GM10266 (cell line): Measurements from ENCODE around the gene FCAMR.

ENCODE experiments used
- DNase-seq: peaks from one replicate; pipeline ENCODE4 v3.0.0; 2012; ENCODE audit errors: extremely low spot score
- TF ChIP-seq, protein P1 (sequence below): IDR thresholded peaks from 2 replicates; pipeline ENCODE4 v1.5.1; 2012; ENCODE audit warnings: mild to moderate bottlenecking, low read depth; ENCODE audit not compliant: control insufficient read depth, insufficient read depth; ENCODE audit errors: missing control alignments

Gene FCAMR, protein sequence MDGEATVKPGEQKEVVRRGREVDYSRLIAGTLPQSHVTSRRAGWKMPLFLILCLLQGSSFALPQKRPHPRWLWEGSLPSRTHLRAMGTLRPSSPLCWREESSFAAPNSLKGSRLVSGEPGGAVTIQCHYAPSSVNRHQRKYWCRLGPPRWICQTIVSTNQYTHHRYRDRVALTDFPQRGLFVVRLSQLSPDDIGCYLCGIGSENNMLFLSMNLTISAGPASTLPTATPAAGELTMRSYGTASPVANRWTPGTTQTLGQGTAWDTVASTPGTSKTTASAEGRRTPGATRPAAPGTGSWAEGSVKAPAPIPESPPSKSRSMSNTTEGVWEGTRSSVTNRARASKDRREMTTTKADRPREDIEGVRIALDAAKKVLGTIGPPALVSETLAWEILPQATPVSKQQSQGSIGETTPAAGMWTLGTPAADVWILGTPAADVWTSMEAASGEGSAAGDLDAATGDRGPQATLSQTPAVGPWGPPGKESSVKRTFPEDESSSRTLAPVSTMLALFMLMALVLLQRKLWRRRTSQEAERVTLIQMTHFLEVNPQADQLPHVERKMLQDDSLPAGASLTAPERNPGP

DNA sequence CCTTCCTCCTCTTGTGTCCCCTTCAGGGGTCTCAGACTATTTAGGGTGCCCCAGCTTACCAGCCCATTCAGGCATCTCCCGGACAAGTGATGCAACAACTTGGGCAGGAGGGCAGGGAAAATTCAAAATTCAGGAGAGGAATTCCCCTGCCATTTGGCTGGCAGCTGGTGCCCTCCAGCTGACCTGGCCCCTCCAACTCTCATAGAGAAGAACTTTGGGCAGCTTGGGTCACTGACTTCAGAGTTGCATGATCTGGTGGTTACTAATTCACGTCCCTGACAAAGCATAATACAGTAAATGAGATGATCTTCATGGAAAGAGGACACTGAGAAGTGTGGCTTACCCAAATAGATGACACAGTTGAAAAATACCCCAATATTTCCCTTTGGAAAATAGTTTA, at the start of gene FCAMR:
TSS of gene FCAMR (minus strand) at position 15 of the 400 bp plus-strand sequence. CDS start 335 bp downstream, outside the sequence.
- no peak for DNase-seq
- TF ChIP-seq, protein P1, sequence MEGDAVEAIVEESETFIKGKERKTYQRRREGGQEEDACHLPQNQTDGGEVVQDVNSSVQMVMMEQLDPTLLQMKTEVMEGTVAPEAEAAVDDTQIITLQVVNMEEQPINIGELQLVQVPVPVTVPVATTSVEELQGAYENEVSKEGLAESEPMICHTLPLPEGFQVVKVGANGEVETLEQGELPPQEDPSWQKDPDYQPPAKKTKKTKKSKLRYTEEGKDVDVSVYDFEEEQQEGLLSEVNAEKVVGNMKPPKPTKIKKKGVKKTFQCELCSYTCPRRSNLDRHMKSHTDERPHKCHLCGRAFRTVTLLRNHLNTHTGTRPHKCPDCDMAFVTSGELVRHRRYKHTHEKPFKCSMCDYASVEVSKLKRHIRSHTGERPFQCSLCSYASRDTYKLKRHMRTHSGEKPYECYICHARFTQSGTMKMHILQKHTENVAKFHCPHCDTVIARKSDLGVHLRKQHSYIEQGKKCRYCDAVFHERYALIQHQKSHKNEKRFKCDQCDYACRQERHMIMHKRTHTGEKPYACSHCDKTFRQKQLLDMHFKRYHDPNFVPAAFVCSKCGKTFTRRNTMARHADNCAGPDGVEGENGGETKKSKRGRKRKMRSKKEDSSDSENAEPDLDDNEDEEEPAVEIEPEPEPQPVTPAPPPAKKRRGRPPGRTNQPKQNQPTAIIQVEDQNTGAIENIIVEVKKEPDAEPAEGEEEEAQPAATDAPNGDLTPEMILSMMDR, result no peak

DNA sequence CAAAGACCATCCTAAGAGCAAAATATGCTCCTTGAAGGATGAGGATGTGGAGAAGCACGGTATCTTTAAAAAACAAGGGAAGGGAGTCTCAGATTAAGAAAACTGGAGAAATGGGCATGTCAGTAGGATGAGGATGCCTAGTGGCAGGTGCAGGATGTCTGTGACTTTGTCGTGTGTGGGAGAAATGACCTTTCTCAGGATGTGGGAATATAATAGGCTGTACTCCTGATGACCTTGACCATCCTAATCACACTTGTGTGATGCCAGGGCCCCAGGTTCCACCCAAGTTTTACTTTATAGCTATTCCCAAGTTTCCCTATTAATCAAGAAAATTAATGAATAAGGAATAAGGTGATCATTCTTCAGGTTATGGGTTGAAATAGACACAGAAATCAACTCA, 49.4 kb upstream of the FCAMR start:
- TF ChIP-seq, protein P1, result no peak
- no peak for DNase-seq

DNA sequence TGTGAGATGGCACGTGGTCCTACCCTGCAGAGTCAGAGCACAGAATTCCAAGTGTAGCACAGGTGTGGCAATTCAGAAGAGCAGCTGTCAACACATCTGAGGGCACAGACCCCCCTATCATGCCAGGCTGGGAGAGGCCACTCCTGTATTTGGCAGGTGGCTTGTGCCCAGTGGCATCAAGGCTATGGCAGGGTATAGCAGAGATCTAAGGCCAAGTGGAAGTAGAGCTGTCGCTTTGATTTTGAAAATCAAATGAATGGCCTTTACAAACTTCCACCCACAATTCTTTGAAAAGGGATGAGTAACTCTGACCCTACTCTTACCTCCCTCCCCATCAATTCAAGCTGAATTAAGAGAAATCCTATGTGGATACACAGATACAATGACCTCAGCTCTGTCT, 48.9 kb upstream of the FCAMR start:
- no peak for DNase-seq
- TF ChIP-seq, protein P1, result no peak

DNA sequence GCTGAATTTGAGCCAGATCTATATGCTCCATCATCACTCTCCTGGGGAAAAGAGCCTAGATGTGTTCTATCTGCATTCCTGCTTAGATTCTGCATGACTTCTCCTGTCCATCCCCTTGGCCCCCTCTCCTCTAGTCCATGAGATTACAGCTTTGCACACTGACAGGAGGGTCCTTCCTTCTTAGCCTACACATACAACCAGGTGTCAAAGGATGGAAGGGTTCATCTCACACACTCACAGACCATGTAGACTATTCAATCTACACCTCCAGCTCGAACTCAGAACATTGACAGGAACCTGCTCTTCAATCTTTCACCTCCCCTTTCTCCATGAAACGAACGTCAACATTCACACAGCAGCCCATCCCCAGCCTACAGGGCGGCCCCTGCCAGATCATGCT, 48.4 kb upstream of the FCAMR start:
- no peak for DNase-seq
- TF ChIP-seq, protein P1, result no peak

DNA sequence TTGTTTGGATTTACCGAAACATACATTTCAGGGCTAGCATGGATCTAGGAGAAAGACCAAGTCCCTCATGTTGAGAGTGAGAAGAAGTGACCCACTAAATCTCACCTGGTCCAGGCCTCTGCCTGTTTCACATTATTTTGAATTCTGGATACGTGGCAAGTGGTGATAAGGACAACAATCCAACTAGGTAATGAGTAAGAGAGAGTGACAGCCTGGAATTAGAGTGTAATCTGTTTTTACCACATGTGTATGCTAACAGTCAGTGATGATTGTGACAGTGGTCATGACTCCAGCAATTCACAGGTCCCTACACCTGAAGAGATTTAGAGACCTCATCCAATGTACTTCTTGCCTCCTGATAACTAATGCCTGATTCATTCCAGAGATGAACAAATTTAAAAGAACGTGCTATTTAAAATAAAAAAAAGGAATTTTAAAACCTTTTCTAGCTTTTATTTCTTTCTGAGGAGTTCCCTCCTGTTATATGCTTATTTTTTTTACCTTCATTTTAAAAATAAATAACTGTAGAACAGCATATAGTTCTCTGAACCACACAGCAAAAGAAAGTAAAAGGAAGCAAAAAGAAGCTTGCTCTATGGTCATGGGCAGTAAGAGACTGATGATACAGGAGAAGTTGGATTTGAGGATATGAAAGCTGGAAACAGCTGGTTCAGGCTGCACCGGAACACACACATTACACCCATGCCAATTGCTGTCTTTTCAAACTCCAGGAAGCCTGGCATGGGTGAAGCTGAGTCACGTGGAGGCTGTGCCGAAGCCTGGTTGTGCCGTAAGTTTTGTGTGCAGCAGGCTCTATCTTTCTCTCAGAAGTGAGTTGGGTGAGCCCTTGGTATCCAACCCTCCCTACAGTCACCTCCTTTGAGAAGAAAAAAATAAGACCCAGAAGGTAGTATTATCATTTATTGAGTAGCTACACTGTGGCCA, 47.6 kb upstream of the FCAMR start:
- DNase-seq, result no peak
- TF ChIP-seq, protein P1, result no peak

DNA sequence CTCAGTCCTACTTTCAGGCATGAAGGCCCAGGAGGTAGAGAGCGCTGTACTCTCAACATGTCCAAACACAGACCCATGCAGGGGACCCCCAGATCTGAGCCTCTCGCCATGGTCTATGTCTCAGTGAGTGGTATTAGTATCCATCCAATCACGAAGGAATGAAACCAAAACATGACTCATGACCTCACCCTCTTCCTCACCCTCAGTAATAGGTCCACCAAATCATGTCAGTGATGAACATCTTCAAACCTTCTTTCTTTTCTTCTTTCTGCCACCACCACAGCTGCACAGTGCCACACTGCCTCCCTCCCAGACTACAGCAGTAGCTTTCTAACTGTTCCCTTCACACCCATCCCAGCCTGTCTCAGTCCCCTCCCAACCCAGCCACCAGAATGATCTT, 45.5 kb upstream of the FCAMR start:
- DNase-seq, result no peak
- TF ChIP-seq, protein P1, result no peak
